PFSK-1 (cell line): Measurements from ENCODE around the gene PFN1.

Experiments used
- FOXP2 ChIP-seq: optimal IDR thresholded peaks from 2 replicates; pipeline ENCODE3; 2011; ENCODE audit warnings: borderline replicate concordance, control low read depth, inconsistent platforms; ENCODE audit not compliant: insufficient read depth; ENCODE audit errors: extremely low read length, extremely low read depth
- POLR2AphosphoS5 ChIP-seq: IDR thresholded peaks from 2 replicates; pipeline ENCODE4 v1.6.1; 2012; ENCODE audit warnings: low read depth, mild to moderate bottlenecking, control low read depth, low read length, moderate library complexity
- SIN3A ChIP-seq: IDR thresholded peaks from 2 replicates; pipeline ENCODE4 v1.6.1; 2012; ENCODE audit warnings: mild to moderate bottlenecking, low read length, moderate library complexity, borderline replicate concordance; ENCODE audit not compliant: insufficient read depth
- TAF1 ChIP-seq: IDR thresholded peaks from 2 replicates; pipeline ENCODE4 v1.6.1; 2012; ENCODE audit warnings: low read length, control low read depth, borderline replicate concordance; ENCODE audit not compliant: insufficient read depth
- TF ChIP-seq, protein P1 (sequence below), 2 experiments: IDR thresholded peaks; 2 replicates each; pipeline versions ENCODE4 v1.6.1 to v1.8.0; 2011 to 2012; ENCODE audit warnings: low read depth in 2 of 2, low read length in 2 of 2, control low read depth in 1 of 2, inconsistent platforms in 1 of 2, mild to moderate bottlenecking in 1 of 2, moderate library complexity in 1 of 2; ENCODE audit not compliant: insufficient read depth in 1 of 2

DNA sequence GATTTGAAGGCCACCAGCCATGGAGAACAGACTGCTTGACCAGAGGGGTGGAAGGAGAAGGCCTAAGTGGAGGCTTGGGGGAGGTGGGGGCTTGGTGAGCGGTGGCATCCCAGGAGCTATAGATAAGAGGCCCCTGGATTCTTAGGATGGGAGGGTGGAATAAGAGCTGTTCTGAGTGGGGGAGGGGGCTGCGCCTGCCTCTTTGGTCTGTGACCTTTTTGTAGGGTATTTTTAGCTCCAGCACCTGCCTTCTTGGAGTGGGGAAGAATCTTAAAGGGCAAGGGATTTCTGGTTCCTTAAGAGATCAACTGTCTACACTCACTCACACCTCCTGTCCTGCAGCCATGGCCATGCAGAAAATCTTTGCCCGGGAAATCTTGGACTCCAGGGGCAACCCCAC lies 3.2 kb upstream of the PFN1 start:
- no peak for TF ChIP-seq SIN3A
- no peak for TF ChIP-seq POLR2AphosphoS5
- TF ChIP-seq, protein P1, sequence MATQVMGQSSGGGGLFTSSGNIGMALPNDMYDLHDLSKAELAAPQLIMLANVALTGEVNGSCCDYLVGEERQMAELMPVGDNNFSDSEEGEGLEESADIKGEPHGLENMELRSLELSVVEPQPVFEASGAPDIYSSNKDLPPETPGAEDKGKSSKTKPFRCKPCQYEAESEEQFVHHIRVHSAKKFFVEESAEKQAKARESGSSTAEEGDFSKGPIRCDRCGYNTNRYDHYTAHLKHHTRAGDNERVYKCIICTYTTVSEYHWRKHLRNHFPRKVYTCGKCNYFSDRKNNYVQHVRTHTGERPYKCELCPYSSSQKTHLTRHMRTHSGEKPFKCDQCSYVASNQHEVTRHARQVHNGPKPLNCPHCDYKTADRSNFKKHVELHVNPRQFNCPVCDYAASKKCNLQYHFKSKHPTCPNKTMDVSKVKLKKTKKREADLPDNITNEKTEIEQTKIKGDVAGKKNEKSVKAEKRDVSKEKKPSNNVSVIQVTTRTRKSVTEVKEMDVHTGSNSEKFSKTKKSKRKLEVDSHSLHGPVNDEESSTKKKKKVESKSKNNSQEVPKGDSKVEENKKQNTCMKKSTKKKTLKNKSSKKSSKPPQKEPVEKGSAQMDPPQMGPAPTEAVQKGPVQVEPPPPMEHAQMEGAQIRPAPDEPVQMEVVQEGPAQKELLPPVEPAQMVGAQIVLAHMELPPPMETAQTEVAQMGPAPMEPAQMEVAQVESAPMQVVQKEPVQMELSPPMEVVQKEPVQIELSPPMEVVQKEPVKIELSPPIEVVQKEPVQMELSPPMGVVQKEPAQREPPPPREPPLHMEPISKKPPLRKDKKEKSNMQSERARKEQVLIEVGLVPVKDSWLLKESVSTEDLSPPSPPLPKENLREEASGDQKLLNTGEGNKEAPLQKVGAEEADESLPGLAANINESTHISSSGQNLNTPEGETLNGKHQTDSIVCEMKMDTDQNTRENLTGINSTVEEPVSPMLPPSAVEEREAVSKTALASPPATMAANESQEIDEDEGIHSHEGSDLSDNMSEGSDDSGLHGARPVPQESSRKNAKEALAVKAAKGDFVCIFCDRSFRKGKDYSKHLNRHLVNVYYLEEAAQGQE (IDR thresholded peaks at IDR 0.05; ENCODE audit: insufficient read depth in 1 of 2, low read depth in 2 of 2, low read length in 2 of 2) = no peak
- no peak for TF ChIP-seq FOXP2
- TF ChIP-seq TAF1 = no peak
